PC-9 (cell line): Measurements from ENCODE around the gene ATG10.

Source experiments
- EZH2 ChIP-seq: fragments of 200-600 bp; sonication (generic); IDR thresholded peaks from 2 replicates; pipeline ENCODE4 v1.8.0; 2017; ENCODE audit warnings: antibody characterized with exemption, low read depth
- TF ChIP-seq, protein P1 (sequence below): fragments of 200-600 bp; sonication (generic); conservative IDR thresholded peaks from 2 replicates; pipeline ENCODE4 v1.6.1; 2017; ENCODE audit warnings: mixed run types, antibody characterized with exemption, mild to moderate bottlenecking, moderate library complexity

DNA sequence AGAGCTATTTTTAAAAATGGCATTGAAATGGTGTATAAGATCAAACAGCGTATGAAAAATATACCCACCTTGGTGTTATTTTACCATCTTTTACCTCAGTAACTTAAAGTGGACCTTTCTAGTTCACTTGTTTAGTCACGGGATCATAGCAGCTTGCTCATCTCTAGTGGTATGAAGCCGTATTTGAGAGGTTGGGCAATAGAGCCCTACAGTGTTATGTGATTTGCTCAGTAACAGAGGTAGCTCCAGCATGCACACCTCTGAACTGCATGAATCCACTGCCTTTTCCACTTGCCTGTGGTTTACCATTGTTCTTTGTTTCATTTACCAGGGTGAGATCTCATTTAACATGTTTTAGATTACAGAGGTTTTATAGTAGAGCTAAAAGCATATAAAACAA is 134.4 kb downstream of the ATG10 start:
- no peak for TF ChIP-seq EZH2
- TF ChIP-seq, protein P1, sequence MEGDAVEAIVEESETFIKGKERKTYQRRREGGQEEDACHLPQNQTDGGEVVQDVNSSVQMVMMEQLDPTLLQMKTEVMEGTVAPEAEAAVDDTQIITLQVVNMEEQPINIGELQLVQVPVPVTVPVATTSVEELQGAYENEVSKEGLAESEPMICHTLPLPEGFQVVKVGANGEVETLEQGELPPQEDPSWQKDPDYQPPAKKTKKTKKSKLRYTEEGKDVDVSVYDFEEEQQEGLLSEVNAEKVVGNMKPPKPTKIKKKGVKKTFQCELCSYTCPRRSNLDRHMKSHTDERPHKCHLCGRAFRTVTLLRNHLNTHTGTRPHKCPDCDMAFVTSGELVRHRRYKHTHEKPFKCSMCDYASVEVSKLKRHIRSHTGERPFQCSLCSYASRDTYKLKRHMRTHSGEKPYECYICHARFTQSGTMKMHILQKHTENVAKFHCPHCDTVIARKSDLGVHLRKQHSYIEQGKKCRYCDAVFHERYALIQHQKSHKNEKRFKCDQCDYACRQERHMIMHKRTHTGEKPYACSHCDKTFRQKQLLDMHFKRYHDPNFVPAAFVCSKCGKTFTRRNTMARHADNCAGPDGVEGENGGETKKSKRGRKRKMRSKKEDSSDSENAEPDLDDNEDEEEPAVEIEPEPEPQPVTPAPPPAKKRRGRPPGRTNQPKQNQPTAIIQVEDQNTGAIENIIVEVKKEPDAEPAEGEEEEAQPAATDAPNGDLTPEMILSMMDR: no peak
